Testis (tissue), 2 donors: Measurements from ENCODE around the gene GDF11.

ENCODE experiments used
- POLR2A ChIP-seq: fragments of 450-650 bp; IDR thresholded peaks from one replicate; pipeline ENCODE4 v1.6.1; 2017; ENCODE audit warnings: antibody characterized with exemption, mild to moderate bottlenecking, moderate library complexity
- TF ChIP-seq, protein P1 (sequence below), 3 experiments: fragments of 450-650 bp in 2 of 3; fragments of 200-600 bp in 1 of 3; sonication (generic) in 1 of 3; IDR thresholded peaks; one replicate each; pipeline ENCODE4 v1.5.1; 2016 to 2019; ENCODE audit warnings: antibody characterized with exemption in 3 of 3, mild to moderate bottlenecking in 2 of 3, moderate library complexity in 1 of 3

DNA sequence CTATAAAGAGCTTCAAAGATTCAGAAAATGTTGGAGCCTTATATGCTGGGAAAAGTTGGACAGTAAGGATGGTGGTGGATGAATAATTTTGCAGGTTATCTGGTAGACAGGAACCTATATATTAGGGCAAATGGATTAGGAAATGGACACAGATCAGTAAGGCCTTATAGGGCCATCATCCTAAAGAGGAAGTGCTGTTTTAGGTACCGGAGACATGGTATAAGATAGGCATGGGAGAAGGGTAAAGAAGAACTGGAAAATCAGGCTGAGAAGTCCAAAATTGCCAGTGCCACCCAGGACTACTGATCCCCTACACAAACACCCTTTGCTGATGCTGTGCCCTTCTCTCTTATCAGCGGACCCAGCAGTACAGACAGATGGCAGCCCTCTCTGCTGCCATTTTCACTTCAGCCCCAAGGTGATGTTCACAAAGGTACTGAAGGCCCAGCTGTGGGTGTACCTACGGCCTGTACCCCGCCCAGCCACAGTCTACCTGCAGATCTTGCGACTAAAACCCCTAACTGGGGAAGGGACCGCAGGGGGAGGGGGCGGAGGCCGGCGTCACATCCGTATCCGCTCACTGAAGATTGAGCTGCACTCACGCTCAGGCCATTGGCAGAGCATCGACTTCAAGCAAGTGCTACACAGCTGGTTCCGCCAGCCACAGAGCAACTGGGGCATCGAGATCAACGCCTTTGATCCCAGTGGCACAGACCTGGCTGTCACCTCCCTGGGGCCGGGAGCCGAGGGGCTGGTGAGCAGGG, 5.5 kb downstream of the GDF11 start:
- TF ChIP-seq, protein P1, sequence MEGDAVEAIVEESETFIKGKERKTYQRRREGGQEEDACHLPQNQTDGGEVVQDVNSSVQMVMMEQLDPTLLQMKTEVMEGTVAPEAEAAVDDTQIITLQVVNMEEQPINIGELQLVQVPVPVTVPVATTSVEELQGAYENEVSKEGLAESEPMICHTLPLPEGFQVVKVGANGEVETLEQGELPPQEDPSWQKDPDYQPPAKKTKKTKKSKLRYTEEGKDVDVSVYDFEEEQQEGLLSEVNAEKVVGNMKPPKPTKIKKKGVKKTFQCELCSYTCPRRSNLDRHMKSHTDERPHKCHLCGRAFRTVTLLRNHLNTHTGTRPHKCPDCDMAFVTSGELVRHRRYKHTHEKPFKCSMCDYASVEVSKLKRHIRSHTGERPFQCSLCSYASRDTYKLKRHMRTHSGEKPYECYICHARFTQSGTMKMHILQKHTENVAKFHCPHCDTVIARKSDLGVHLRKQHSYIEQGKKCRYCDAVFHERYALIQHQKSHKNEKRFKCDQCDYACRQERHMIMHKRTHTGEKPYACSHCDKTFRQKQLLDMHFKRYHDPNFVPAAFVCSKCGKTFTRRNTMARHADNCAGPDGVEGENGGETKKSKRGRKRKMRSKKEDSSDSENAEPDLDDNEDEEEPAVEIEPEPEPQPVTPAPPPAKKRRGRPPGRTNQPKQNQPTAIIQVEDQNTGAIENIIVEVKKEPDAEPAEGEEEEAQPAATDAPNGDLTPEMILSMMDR (IDR thresholded peaks at IDR 0.05): no peak
- TF ChIP-seq POLR2A: no peak
